ENCODE results near the gene SUGT1. TPM values are rescaled to one million over a fixed set of nuclear protein-coding genes. Genes with fewer than 3 reads are reported as not detected.
A peak's percentile ranks its signal among the peaks of the same experiment; 100 is the strongest.
"Not testable (repeated sequence)": the region's sequence is repeated elsewhere in the genome, so short reads cannot be mapped to it uniquely, and the experiment has no call there.

Gene SUGT1
- total RNA-seq, 2 experiments from 2014 or later, result 58.3 to 64.8 TPM

DNA sequence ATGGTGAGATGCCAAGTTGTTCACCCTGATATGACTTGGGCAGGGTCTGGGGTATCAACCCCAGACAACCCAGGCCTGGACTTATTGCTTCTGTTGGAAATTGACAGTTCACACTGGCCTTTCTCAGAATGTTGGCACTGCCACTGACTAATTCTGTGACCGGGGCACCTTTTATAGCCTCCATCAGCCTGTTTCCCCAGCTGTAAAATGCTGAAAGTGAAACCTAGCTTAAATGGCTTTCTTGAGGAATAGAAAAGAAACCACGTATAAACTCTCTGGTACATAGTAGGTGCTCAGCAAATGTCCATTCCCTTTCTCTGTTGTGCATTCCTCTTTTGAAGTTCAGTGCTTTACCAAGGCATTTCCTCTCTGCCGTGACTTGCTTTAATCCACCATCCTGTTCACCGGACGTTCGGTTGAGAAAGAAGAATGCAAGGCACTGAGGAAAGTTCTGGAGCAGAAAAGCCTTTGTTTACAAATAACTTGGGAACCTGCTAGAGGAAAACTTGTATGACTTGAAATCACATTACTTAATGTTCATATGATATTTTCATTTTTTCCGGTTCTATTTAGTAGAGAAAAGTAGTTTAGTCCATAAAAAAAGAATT, 21.4 kb upstream of the SUGT1 start:
- H3K4me3 Mint-ChIP-seq; H3K4me1 Mint-ChIP-seq; H3K27ac Mint-ChIP-seq; H3K27me3 Mint-ChIP-seq; ATAC-seq; DNase-seq; POLR2A ChIA-PET; intact Hi-C loops (cut with DNase I, micrococcal nuclease); H3K9me3 Mint-ChIP-seq (ENCODE audit: low read depth): not testable (repeated sequence)
- peaks cover 30% of the 10 kb centered on the region for H3K36me3 Mint-ChIP-seq (ENCODE audit: low read depth)
- CTCF ChIA-PET, result interaction anchor here (1.7 kb wide), 1 partner anchor 21 kb away, joined by 6 read pairs; the partner anchor contains the start of gene SUGT1

DNA sequence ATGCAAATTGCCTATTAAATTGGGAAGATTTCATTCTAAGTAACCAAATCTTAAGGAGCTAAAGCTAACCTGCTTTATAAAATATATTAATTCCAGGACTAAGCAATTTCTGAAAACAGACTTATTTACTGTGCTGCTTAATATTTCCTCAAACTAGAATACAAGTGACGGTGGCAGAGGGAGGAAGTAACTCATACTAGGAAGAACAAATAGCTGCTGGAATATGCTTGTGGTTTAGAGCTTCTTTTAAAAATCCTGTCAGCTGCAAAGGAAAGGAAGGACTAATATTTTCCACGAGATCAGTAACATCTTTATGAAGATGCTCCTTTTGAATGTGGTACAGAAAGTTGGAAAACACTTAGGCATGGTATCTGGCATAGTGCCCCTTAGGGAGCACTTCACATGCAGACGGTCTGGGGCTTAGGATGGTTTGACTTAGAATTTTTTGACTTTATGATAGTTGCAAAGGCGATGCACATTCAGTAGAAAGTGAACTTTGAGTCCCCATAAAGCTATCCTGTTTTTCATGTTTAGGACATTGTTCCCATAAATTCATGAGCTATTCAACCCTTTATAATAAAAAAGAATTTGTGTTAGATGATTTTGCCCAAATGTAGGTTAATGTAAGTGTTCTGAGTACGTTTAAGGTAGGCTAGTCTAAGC, 13.8 kb upstream of the SUGT1 start:
- CTCF ChIA-PET, result interaction anchor here (0.6 to 2.0 kb wide), 3 partner anchors 13 to 133 kb away, joined by 3 to 7 read pairs (median 5); no protein-coding TSS in a partner anchor
- intact Hi-C loops (cut with DNase I, micrococcal nuclease), result no loop called here
- no peak overlapping the region for H3K27ac Mint-ChIP-seq
- no peak overlapping the region for H3K4me3 Mint-ChIP-seq
- no peaks in the 10 kb centered on the region for H3K4me1 Mint-ChIP-seq
- DNase-seq (no peak), ATAC-seq (no peak)
- POLR2A ChIA-PET, result no interaction called here
- no peaks in the 10 kb centered on the region for H3K27me3 Mint-ChIP-seq
- H3K36me3 Mint-ChIP-seq (ENCODE audit: low read depth), result peaks cover 51% of the 10 kb centered on the region
- no peaks in the 10 kb centered on the region for H3K9me3 Mint-ChIP-seq (ENCODE audit: low read depth)

DNA sequence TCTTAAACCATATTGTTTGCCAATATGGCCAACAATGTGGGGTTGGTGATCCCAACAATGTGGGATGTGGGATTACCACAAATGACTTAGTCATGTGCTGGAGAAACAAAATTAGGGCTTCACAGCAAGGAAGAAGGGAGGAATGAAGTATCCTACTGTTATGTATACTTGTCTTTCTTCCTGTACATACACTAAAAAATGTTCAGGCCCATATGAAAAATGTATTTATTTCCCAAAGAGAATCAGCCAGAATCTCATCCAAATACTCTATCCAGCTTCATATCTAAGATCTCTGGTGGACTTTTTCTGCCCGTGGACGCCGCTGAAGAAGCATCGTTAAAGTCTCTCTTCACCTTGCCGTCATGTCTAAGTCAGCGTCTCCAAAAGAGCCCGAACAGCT, 10.5 kb upstream of the SUGT1 start, which contains the start of gene HNRNPA1L2:
HNRNPA1L2 (plus strand) TSS at position 301 of the 400 bp plus-strand sequence; CDS start at position 363, 62 bp downstream.
- ChIA-PET POLR2A (no interaction called here), CTCF (interaction anchor here (0.7 to 1.1 kb wide), 2 partner anchors 10 to 183 kb away, joined by 3 to 6 read pairs; partner anchors contain the start of gene SUGT1)
- intact Hi-C loops (cut with DNase I, micrococcal nuclease), result no loop called here
- Mint-ChIP-seq H3K27ac (no peak within 1 kb of the TSS), H3K4me1 (no peaks in the 10 kb centered on the region), H3K4me3 (no peak within 1 kb of the TSS), H3K9me3 (ENCODE audit: low read depth) (no peaks in the 10 kb centered on the region), H3K27me3 (no peaks in the 10 kb centered on the region), H3K36me3 (ENCODE audit: low read depth) (peaks cover 40% of the 10 kb centered on the region)
- DNase-seq (no peak), ATAC-seq (no peak)

DNA sequence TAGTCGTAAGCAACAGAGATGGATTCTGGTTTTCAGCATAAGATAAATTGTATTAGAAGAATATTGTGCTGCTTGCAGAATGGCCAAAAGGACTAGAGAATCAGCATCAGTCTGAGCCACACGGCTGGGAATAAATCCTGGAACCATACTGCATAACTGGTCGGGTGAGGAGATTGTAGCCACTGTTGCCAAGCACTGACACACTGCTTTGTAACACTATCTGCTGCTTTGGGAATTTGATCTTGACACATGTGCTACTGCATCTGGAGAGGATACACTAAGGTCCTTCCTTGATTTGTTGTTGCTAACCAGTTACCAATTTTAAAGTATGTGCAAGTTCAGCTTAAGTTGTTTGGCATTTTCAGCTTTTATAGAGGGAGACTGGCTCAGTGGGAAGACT, 8.5 kb upstream of the SUGT1 start:
- Mint-ChIP-seq H3K36me3 (ENCODE audit: low read depth) (peaks cover 38% of the 10 kb centered on the region), H3K27me3 (no peaks in the 10 kb centered on the region), H3K27ac (no peak overlapping the region), H3K4me1 (no peaks in the 10 kb centered on the region), H3K9me3 (ENCODE audit: low read depth) (no peaks in the 10 kb centered on the region), H3K4me3 (no peak overlapping the region)
- ChIA-PET CTCF (interaction anchor here (0.6 to 0.9 kb wide), 2 partner anchors 17 to 65 kb away, joined by 3 read pairs; no protein-coding TSS in a partner anchor), POLR2A (no interaction called here)
- intact Hi-C loops (cut with DNase I, micrococcal nuclease), result no loop called here
- DNase-seq, result no peak
- no peak for ATAC-seq

DNA sequence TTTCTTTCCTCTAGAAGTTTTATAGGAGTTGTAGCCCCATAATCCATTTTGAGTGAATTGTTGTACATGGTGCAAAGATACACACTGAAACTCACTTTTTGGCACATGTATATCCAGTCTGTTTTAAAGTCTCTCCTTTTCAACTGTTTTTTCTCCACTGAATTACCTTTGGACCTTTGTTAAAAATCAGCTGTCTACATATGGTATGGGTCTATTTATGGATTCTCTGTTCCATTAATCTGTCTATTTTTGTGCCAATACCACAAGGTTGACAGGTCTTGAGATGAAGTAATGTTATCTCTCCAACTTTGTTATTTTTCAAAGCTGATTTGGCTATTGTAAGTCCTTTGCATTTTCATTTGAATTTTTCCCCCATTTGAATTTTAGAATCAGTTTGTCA, 5.7 kb upstream of the SUGT1 start:
- ChIA-PET POLR2A (no interaction called here), CTCF (no interaction called here)
- H3K9me3 Mint-ChIP-seq (ENCODE audit: low read depth), result no peaks in the 10 kb centered on the region
- H3K27ac Mint-ChIP-seq, result no peak overlapping the region
- H3K36me3 Mint-ChIP-seq (ENCODE audit: low read depth), result peaks cover 31% of the 10 kb centered on the region
- ATAC-seq (no peak), DNase-seq (no peak)
- no peaks in the 10 kb centered on the region for H3K27me3 Mint-ChIP-seq
- intact Hi-C loops (cut with DNase I, micrococcal nuclease), result no loop called here
- no peak overlapping the region for H3K4me3 Mint-ChIP-seq
- H3K4me1 Mint-ChIP-seq, result peaks cover 8% of the 10 kb centered on the region

DNA sequence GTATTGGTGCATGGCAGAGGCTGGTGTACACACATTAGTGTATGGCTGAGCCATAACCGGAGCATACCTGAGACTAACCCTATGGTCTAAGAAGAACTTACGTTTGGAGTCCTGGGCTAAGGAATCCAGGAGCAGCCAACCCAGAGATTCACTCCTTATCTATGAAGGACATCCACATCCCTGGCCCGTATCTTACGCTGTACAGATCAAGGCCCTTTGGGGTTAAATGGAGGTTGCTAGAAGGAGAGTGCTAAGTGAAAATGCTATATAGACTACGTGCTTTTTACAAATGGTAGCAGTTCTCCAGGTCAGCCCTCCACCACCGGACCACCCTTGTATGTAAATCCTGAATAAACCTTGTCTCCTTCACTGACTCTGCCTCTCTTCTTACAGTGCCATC, 1.9 kb upstream of the SUGT1 start:
- intact Hi-C loops (cut with DNase I, micrococcal nuclease), result no loop called here
- H3K36me3 Mint-ChIP-seq (ENCODE audit: low read depth), result peaks cover 26% of the 10 kb centered on the region
- no peak overlapping the region for H3K4me3 Mint-ChIP-seq
- DNase-seq (no peak), ATAC-seq (no peak)
- POLR2A ChIA-PET, result no interaction called here
- H3K27ac Mint-ChIP-seq, result no peak overlapping the region
- peaks cover 14% of the 10 kb centered on the region for H3K4me1 Mint-ChIP-seq
- CTCF ChIA-PET, result no interaction called here
- no peaks in the 10 kb centered on the region for H3K9me3 Mint-ChIP-seq (ENCODE audit: low read depth)
- H3K27me3 Mint-ChIP-seq, result no peaks in the 10 kb centered on the region

DNA sequence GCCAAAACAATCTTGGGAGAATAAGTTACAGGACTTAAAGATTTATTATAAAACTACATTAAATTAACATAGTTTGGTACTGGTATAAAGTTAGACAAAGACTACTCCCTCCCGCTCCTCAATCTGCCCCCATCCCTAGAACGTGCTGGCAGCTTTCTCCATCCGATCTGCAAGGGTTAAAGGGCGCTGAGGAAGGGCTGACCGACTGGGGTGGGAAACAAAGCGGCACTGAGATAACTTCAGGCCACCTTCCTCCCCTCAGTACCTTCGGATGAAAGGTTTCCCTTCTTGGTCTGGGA, 790 bp upstream of the SUGT1 start:
- DNase-seq (no peak), ATAC-seq (peak; percentile 4)
- Mint-ChIP-seq H3K27me3 (no peaks in the 10 kb centered on the region), H3K4me1 (peaks cover 14% of the 10 kb centered on the region), H3K9me3 (ENCODE audit: low read depth) (no peaks in the 10 kb centered on the region), H3K4me3 (no peak overlapping the region), H3K36me3 (ENCODE audit: low read depth) (peaks cover 26% of the 10 kb centered on the region), H3K27ac (no peak overlapping the region)
- intact Hi-C loops (cut with DNase I, micrococcal nuclease), result loop anchor here (1.0 to 2.0 kb wide), 7 partner anchors 35 to 849 kb away; partner anchors contain the start of genes CKAP2 (in 2 of the 2), VPS36 (in 2 of the 2) and ALG11 (in 1 of the 2)
- CTCF ChIA-PET, result interaction anchor here (0.7 to 4.0 kb wide), 9 partner anchors 10 to 500 kb away, joined by 3 to 53 read pairs (median 4); partner anchors contain the start of gene HNRNPA1L2
- POLR2A ChIA-PET, result interaction anchor here (2.1 kb wide), 1 partner anchor 35 kb away, joined by 17 read pairs; no protein-coding TSS in a partner anchor

DNA sequence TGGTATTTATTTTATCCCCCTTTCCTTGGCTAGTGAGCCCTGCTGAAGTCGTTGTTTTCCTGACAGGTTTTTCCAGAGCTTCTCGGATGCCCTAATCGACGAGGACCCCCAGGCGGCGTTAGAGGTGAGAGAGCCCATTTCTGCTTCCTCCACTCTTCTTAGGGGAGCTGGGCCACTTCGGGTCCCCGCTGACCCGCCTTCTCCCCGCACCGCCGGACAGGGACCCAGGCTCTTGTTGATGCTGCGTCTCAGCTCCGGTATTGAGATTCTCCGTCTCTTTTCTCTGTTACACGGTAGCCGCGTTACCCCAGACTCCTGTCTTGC, 306 bp downstream of the SUGT1 start:
- CTCF ChIA-PET, result interaction anchor here (0.6 to 4.0 kb wide), 19 partner anchors 10 to 299 kb away, joined by 3 to 53 read pairs (median 4); partner anchors contain the start of gene HNRNPA1L2
- Mint-ChIP-seq H3K9me3 (ENCODE audit: low read depth) (no peaks in the 10 kb centered on the region), H3K27me3 (no peaks in the 10 kb centered on the region), H3K27ac (no peak overlapping the region), H3K4me3 (no peak overlapping the region), H3K4me1 (peaks cover 14% of the 10 kb centered on the region), H3K36me3 (ENCODE audit: low read depth) (peaks cover 26% of the 10 kb centered on the region)
- POLR2A ChIA-PET, result interaction anchor here (0.6 to 2.1 kb wide), 5 partner anchors 12 to 651 kb away, joined by 3 to 17 read pairs (median 4); partner anchors contain the start of genes ALG11 and VPS36
- intact Hi-C loops (cut with DNase I, micrococcal nuclease), result loop anchor here (1.0 to 2.0 kb wide), 7 partner anchors 36 to 850 kb away; partner anchors contain the start of genes CKAP2 (in 2 of the 2), VPS36 (in 2 of the 2) and ALG11 (in 1 of the 2)
- DNase-seq (no peak), ATAC-seq (peak; percentile 25)

DNA sequence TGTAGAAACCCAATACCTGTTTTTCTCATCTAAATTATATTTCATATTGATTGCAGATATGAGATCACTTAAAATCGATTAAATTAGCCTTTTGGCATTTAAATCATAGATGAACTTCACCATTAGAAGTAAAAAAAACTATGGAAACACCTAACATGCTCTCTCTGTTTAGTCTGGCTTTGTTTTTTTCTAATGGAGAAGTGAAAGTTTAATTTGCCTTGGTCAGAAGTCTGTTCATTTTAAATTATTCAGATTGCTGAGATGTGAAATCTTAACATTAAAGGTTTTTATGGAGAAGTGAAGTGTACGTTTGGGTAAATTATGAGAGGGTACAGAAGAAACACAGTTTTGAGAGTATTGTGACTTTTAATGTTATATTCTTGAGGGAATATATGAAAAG, 6.7 kb downstream of the SUGT1 start:
- DNase-seq (no peak), ATAC-seq (no peak)
- Mint-ChIP-seq H3K27me3 (no peaks in the 10 kb centered on the region), H3K4me3 (no peak overlapping the region), H3K27ac (no peak overlapping the region), H3K9me3 (ENCODE audit: low read depth) (no peaks in the 10 kb centered on the region), H3K4me1 (peaks cover 11% of the 10 kb centered on the region), H3K36me3 (ENCODE audit: low read depth) (peaks cover 29% of the 10 kb centered on the region)
- intact Hi-C loops (cut with DNase I, micrococcal nuclease), result no loop called here
- CTCF ChIA-PET, result interaction anchor here (1.1 kb wide), 1 partner anchor 189 kb away, joined by 3 read pairs; the partner anchor contains the start of gene PCDH8
- POLR2A ChIA-PET, result no interaction called here

DNA sequence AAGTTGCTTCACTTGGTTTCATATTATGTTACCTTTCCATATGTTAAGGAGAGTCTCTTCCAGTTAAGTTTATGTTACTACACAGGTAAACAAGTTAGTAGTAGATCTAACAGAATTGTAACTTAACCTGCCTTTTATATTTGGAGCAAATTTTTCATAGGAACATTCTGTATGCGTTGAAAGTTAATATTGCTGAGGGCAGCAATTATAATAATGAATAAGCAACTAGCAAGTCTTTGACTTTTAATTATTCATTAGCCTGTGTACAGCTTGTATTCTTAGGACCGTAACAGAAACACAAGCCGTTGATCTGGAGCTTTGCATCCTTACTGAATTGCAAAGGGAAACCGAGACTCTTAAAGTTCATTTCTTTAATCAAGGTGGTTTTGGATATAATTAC, 11.6 kb downstream of the SUGT1 start:
- Mint-ChIP-seq H3K9me3 (ENCODE audit: low read depth) (no peaks in the 10 kb centered on the region), H3K4me1 (peaks cover 9% of the 10 kb centered on the region), H3K4me3 (no peak overlapping the region), H3K36me3 (ENCODE audit: low read depth) (peaks cover 42% of the 10 kb centered on the region), H3K27ac (no peak overlapping the region), H3K27me3 (no peaks in the 10 kb centered on the region)
- CTCF ChIA-PET, result interaction anchor here (0.9 to 5.2 kb wide), 7 partner anchors 11 to 304 kb away, joined by 3 to 53 read pairs (median 7); partner anchors contain the start of gene SUGT1
- intact Hi-C loops (cut with DNase I, micrococcal nuclease), result no loop called here
- POLR2A ChIA-PET, result no interaction called here
- no peak for ATAC-seq
- DNase-seq, result no peak

DNA sequence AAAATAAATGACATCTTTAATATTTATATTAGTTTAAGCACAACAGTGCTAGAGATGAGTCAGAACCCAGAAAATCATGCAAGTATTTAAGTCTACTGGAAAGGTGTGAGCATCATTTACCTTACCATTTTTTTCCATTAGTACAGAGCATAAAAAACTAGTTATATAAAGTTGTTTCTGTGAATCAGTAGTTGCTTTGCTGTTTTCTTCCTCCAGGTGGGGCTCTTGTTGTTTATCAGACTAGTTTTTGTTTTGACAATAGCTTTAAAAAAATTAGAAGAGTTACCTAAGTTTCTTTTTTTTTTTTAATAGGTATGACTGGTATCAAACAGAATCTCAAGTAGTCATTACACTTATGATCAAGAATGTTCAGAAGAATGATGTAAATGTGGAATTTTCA, 12.7 kb downstream of the SUGT1 start:
- peaks cover 35% of the 10 kb centered on the region for H3K36me3 Mint-ChIP-seq (ENCODE audit: low read depth)
- no peak overlapping the region for H3K27ac Mint-ChIP-seq
- no peak for DNase-seq
- intact Hi-C loops (cut with DNase I, micrococcal nuclease), result loop anchor here in 1 of 2 experiments (1.0 to 5.0 kb wide), 2 partner anchors 144 to 302 kb away; no protein-coding TSS in a partner anchor
- ChIA-PET POLR2A (interaction anchor here (0.7 to 1.3 kb wide), 3 partner anchors 13 to 216 kb away, joined by 3 to 5 read pairs (median 4); partner anchors contain the start of gene SUGT1), CTCF (interaction anchor here (0.7 to 5.2 kb wide), 15 partner anchors 8 to 1176 kb away, joined by 3 to 53 read pairs (median 4); partner anchors contain the start of genes PCDH8 and SUGT1)
- no peak overlapping the region for H3K4me3 Mint-ChIP-seq
- H3K9me3 Mint-ChIP-seq (ENCODE audit: low read depth), result no peaks in the 10 kb centered on the region
- peak; percentile 26 for ATAC-seq
- H3K27me3 Mint-ChIP-seq, result no peaks in the 10 kb centered on the region
- peaks cover 4% of the 10 kb centered on the region for H3K4me1 Mint-ChIP-seq
